Measurements from ENCODE around the gene USH1G.
"Not testable (repeated sequence)": the region's sequence is repeated elsewhere in the genome, so short reads cannot be mapped to it uniquely, and the experiment has no call there.

USH1G gene

GRCh38 chr17:74930535-74931036, 7.5 kb upstream of the USH1G start:
- no peak for DNase-seq (ENCODE audit: low read depth)

- no peak for DNase-seq (ENCODE audit: low read depth)
Observed at GRCh38 chr17:74928786-74929185, 5.7 kb upstream of the USH1G start.

GRCh38 chr17:74925242-74925641, 2.2 kb upstream of the USH1G start:
- no peak for DNase-seq (ENCODE audit: low read depth)

- DNase-seq (ENCODE audit: low read depth): no peak
Observed at GRCh38 chr17:74924250-74924948, 1.3 kb upstream of the USH1G start, which contains the start of gene OTOP2. Gene OTOP2, plus strand, starts transcription at chr17:74924273. Its CDS starts 360 bp downstream, at chr17:74924633.

GRCh38 chr17:74923538-74924249, 639 bp upstream of the USH1G start:
- DNase-seq (ENCODE audit: low read depth): no peak

- no peak for DNase-seq (ENCODE audit: low read depth)
Observed at GRCh38 chr17:74922172-74922571, 883 bp downstream of the USH1G start.

- DNase-seq (ENCODE audit: low read depth): no peak
Observed at GRCh38 chr17:74921769-74922168, 1.3 kb downstream of the USH1G start.

- no peak for DNase-seq (ENCODE audit: low read depth)
Observed at GRCh38 chr17:74921026-74921681, 1.9 kb downstream of the USH1G start.

GRCh38 chr17:74920642-74921025, 2.4 kb downstream of the USH1G start:
- DNase-seq (ENCODE audit: low read depth): no peak

GRCh38 chr17:74920306-74920620, 2.8 kb downstream of the USH1G start:
- no peak for DNase-seq (ENCODE audit: low read depth)

GRCh38 chr17:74919440-74920305, 3.4 kb downstream of the USH1G start:
- DNase-seq (ENCODE audit: low read depth): no peak

GRCh38 chr17:74918906-74919305, 4.1 kb downstream of the USH1G start:
- DNase-seq (ENCODE audit: low read depth): no peak

- DNase-seq (ENCODE audit: low read depth): no peak
Observed at GRCh38 chr17:74917430-74917829, 5.6 kb downstream of the USH1G start.

- no peak for DNase-seq (ENCODE audit: low read depth)
Observed at GRCh38 chr17:74916851-74917199, 6.2 kb downstream of the USH1G start.

GRCh38 chr17:74916136-74916850, 6.8 kb downstream of the USH1G start:
- DNase-seq (ENCODE audit: low read depth): no peak

GRCh38 chr17:74911423-74911822, 11.6 kb downstream of the USH1G start:
- not testable (repeated sequence) for DNase-seq (ENCODE audit: low read depth)

- DNase-seq (ENCODE audit: low read depth): not testable (repeated sequence)
Observed at GRCh38 chr17:74909097-74909496, 14.0 kb downstream of the USH1G start.

- no peak for DNase-seq (ENCODE audit: low read depth)
Observed at GRCh38 chr17:74907012-74907411, 16.0 kb downstream of the USH1G start.

- not testable (repeated sequence) for DNase-seq (ENCODE audit: low read depth)
Observed at GRCh38 chr17:74906214-74906793, 16.8 kb downstream of the USH1G start.

- no peak for DNase-seq (ENCODE audit: low read depth)
Observed at GRCh38 chr17:74904687-74905409, 18.2 kb downstream of the USH1G start.

Data from CMK (cell line).